GM23248 (cell line): Measurements from ENCODE around the gene IRF4. TPM values are rescaled to one million over a fixed set of nuclear protein-coding genes. Genes with fewer than 3 reads are reported as not detected.

Experiments used
- DNase-seq: peaks from one replicate; pipeline ENCODE4 v3.0.0-alpha.2; 2015
- H2AFZ ChIP-seq: fragments of 200-600 bp; sonication (generic); 2 replicates; pipeline ENCODE4 v1.6.1; 2016; ENCODE audit warnings: antibody characterized with exemption
- H3F3A ChIP-seq: fragments of 200-600 bp; sonication (generic); 2 replicates; pipeline ENCODE4 v1.6.1; 2016; ENCODE audit warnings: mild to moderate bottlenecking, antibody characterized with exemption, mixed run types; ENCODE audit not compliant: insufficient read depth
- H3K27ac ChIP-seq: fragments of 200-600 bp; sonication (generic); 2 replicates; pipeline ENCODE4 v1.5.1; 2016; ENCODE audit warnings: mild to moderate bottlenecking
- H3K27me3 ChIP-seq: fragments of 200-600 bp; sonication (generic); replicated peaks from 2 replicates; pipeline ENCODE4 v1.6.1; 2016; ENCODE audit warnings: mild to moderate bottlenecking; ENCODE audit not compliant: insufficient read depth
- H3K36me3 ChIP-seq: fragments of 200-600 bp; sonication (generic); 2 replicates; pipeline ENCODE4 v1.6.1; 2016; ENCODE audit warnings: low read depth, mild to moderate bottlenecking
- H3K4me1 ChIP-seq: fragments of 200-600 bp; sonication (generic); 2 replicates; pipeline ENCODE4 v1.6.1; 2016; ENCODE audit warnings: mild to moderate bottlenecking; ENCODE audit not compliant: insufficient read depth
- H3K4me2 ChIP-seq: fragments of 200-600 bp; sonication (generic); one replicate; pipeline ENCODE4 v1.6.1; 2016; ENCODE audit warnings: mild to moderate bottlenecking; ENCODE audit not compliant: unreplicated experiment
- H3K4me3 ChIP-seq: fragments of 200-600 bp; sonication (generic); 2 replicates; pipeline ENCODE4 v1.5.1; 2016; ENCODE audit warnings: mild to moderate bottlenecking
- H3K79me2 ChIP-seq: fragments of 200-600 bp; sonication (generic); 2 replicates; pipeline ENCODE4 v1.6.1; 2016; ENCODE audit warnings: mild to moderate bottlenecking; ENCODE audit not compliant: insufficient read depth
- H3K9ac ChIP-seq: fragments of 200-600 bp; sonication (generic); 2 replicates; pipeline ENCODE4 v1.6.1; 2016; ENCODE audit warnings: mild to moderate bottlenecking
- H3K9me2 ChIP-seq: fragments of 200-600 bp; sonication (generic); 2 replicates; pipeline ENCODE4 v1.6.1; 2016; ENCODE audit warnings: mixed run types, mild to moderate bottlenecking, moderate library complexity; ENCODE audit not compliant: insufficient read depth
- H3K9me3 ChIP-seq: fragments of 200-600 bp; sonication (generic); one replicate; pipeline ENCODE4 v1.6.1; 2017; ENCODE audit warnings: low read depth
- H4K20me1 ChIP-seq: fragments of 200-600 bp; sonication (generic); 2 replicates; pipeline ENCODE4 v1.6.0; 2016; ENCODE audit not compliant: insufficient read depth
- EZH2 ChIP-seq: fragments of 200-600 bp; sonication (generic); IDR thresholded peaks from 2 replicates; pipeline ENCODE4 v1.6.1; 2018; ENCODE audit warnings: antibody characterized with exemption, mild to moderate bottlenecking; ENCODE audit not compliant: insufficient read depth, poor library complexity, severe bottlenecking
- EZH2phosphoT487 ChIP-seq: fragments of 200-600 bp; sonication (generic); IDR thresholded peaks from 2 replicates; pipeline ENCODE4 v1.6.1; 2018; ENCODE audit warnings: antibody characterized with exemption, moderate library complexity, mild to moderate bottlenecking, low read depth; ENCODE audit not compliant: insufficient read depth
- WGBS, 2 experiments: methylation state at CpG; one replicate each; pipeline ENCODE4 v1.1.6; 2015 to 2017; ENCODE audit warnings: low lambda C conversion rate in 2 of 2, low coverage in 1 of 2; ENCODE audit errors: missing lambda C conversion rate in 2 of 2; 5-methylcytosine and 5-hydroxymethylcytosine counted together
- in situ Hi-C: fragments of 300-500 bp; cut with MboI; formaldehyde crosslinking; loops from 2 replicates; pipeline ENCODE4 v1.15.0; 2020
- polyA plus RNA-seq: library from polyadenylated mRNA; unstranded; fragments of >200 nt; fragmentation: Nextera tagmentation; extraction: Ambion mirVana; gene quantifications from 2 replicates; pipeline ENCODE4 v1.2.1, GENCODE V29; 2016
- total RNA-seq: library from RNA; depleted of rRNA; stranded (reverse); fragments of >200 nt; shearing (Covaris generic); gene quantifications from 2 replicates; pipeline ENCODE4 v1.2.3, GENCODE V29; 2014; rRNA removed

The IRF4 gene
- total and polyA plus RNA-seq, 2 experiments from 2014 or later = 0.23 TPM; not detected in 1

GRCh38 chr6:456887-457286 is 65.3 kb downstream of the IRF4 start:
- no peak overlapping the region for H3K27ac ChIP-seq
- no peak overlapping the region for H3K4me3 ChIP-seq
- 36 to 46% methylated on average over 4 of the region's 4 CpGs for WGBS, 2 experiments
- H3K4me2 ChIP-seq = no peak overlapping the region
- H3K9ac ChIP-seq = no peak overlapping the region
- no peak for DNase-seq
- H3K79me2 ChIP-seq = no peaks in the 10 kb centered on the region
- TF ChIP-seq EZH2 (no peak), EZH2phosphoT487 (no peak)
- H3K9me2 ChIP-seq = no peaks in the 10 kb centered on the region
- H4K20me1 ChIP-seq = no peaks in the 10 kb centered on the region
- no peaks in the 10 kb centered on the region for H3F3A ChIP-seq
- in situ Hi-C loops = no loop called here
- H3K36me3 ChIP-seq = no peaks in the 10 kb centered on the region
- H3K27me3 ChIP-seq = peaks cover 40% of the 10 kb centered on the region
- H2AFZ ChIP-seq = no peak overlapping the region
- H3K9me3 ChIP-seq = no peaks in the 10 kb centered on the region
- H3K4me1 ChIP-seq = 0 out of 2 replicates have a peak, but pooled peaks cover 4% of the 10 kb centered on the region

Other genes starting within 250 kb of the IRF4 start
- gene DUSP22, start 99.3 kb upstream of the IRF4 start, total RNA-seq = 12.4 and 14.9 TPM in 2 replicates
- gene DUSP22, start 99.3 kb upstream of the IRF4 start, polyA plus RNA-seq = 15.7 and 18.1 TPM in 2 replicates